Transverse colon (tissue), 4 donors: Measurements from ENCODE around the gene SLC15A2.
"Not testable (repeated sequence)": the region's sequence is repeated elsewhere in the genome, so short reads cannot be mapped to it uniquely, and the experiment has no call there.

Source experiments
- EP300 ChIP-seq: sonication (generic); formaldehyde crosslinking; IDR thresholded peaks from one replicate; pipeline ENCODE4 v1.6.1; 2017; ENCODE audit warnings: antibody characterized with exemption, low read depth
- POLR2A ChIP-seq: fragments of 450-650 bp; IDR thresholded peaks from one replicate; pipeline ENCODE4 v1.6.1; 2016; ENCODE audit warnings: antibody characterized with exemption, mild to moderate bottlenecking, moderate library complexity
- POLR2AphosphoS5 ChIP-seq, 3 donors: sonication (generic); formaldehyde crosslinking; IDR thresholded peaks; one replicate each; pipeline ENCODE4 v1.6.1; 2016; ENCODE audit warnings: antibody characterized with exemption in 3 of 3
- TF ChIP-seq, protein P1 (sequence below), 5 experiments: fragments of 200-600 bp in 3 of 5; fragments of 450-650 bp in 2 of 5; sonication (generic) in 3 of 5; IDR thresholded peaks; 1 replicate in 2 of 5; 2 replicates in 3 of 5; pipeline ENCODE4 v1.5.1; 2016 to 2017; ENCODE audit warnings: antibody characterized with exemption in 5 of 5, inconsistent platforms in 3 of 5, mild to moderate bottlenecking in 2 of 5, moderate library complexity in 1 of 5

DNA sequence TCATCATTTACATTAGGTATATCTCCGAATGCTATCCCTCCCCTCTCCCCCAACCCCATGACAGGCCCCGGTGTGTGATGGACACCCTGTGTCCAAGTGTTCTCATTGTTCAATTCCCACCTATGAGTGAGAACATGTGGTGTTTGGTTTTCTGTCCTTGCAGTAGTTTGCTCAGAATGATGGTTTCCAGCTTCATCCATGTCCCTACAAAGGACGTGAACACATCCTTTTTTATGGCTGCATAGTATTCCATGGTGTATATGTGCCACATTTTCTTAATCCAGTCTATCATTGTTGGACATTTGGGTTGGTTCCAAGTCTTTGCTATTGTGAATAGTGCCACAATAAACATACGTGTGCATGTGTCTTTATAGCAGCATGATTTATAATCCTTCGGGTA lies 36.4 kb upstream of the SLC15A2 start:
- TF ChIP-seq, protein P1, sequence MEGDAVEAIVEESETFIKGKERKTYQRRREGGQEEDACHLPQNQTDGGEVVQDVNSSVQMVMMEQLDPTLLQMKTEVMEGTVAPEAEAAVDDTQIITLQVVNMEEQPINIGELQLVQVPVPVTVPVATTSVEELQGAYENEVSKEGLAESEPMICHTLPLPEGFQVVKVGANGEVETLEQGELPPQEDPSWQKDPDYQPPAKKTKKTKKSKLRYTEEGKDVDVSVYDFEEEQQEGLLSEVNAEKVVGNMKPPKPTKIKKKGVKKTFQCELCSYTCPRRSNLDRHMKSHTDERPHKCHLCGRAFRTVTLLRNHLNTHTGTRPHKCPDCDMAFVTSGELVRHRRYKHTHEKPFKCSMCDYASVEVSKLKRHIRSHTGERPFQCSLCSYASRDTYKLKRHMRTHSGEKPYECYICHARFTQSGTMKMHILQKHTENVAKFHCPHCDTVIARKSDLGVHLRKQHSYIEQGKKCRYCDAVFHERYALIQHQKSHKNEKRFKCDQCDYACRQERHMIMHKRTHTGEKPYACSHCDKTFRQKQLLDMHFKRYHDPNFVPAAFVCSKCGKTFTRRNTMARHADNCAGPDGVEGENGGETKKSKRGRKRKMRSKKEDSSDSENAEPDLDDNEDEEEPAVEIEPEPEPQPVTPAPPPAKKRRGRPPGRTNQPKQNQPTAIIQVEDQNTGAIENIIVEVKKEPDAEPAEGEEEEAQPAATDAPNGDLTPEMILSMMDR (IDR thresholded peaks at IDR 0.05) = not testable (repeated sequence)
- TF ChIP-seq POLR2A; EP300; POLR2AphosphoS5 (IDR thresholded peaks at IDR 0.05): not testable (repeated sequence)
